HFFc6 (cell line): ENCODE data around the gene NOX5. TPM values are rescaled to one million over a fixed set of nuclear protein-coding genes. Genes with fewer than 3 reads are reported as not detected.
A peak's percentile ranks its signal among the peaks of the same experiment; 100 is the strongest.

Source experiments
- DNase-seq: peaks from one replicate; pipeline ENCODE4 v3.0.0-alpha.2; 2018
- H3K27ac Mint-ChIP-seq: 2 replicates; pipeline ENCODE4 v1.8.0; 2020; ENCODE audit warnings: mild to moderate bottlenecking, mixed read lengths
- H3K27me3 Mint-ChIP-seq: 2 replicates; pipeline ENCODE4 v1.8.0; 2021; ENCODE audit warnings: mild to moderate bottlenecking, moderate library complexity, mixed read lengths; ENCODE audit not compliant: insufficient read depth
- H3K36me3 Mint-ChIP-seq: 2 replicates; pipeline ENCODE4 v1.8.0; 2021; ENCODE audit warnings: low read depth, mixed read lengths
- H3K4me1 Mint-ChIP-seq: 2 replicates; pipeline ENCODE4 v1.8.0; 2020; ENCODE audit warnings: low read depth, mixed read lengths
- H3K4me3 Mint-ChIP-seq: 2 replicates; pipeline ENCODE4 v1.8.0; 2020; ENCODE audit warnings: mild to moderate bottlenecking, moderate library complexity, mixed read lengths
- H3K9me3 Mint-ChIP-seq: 2 replicates; pipeline ENCODE4 v1.8.0; 2020; ENCODE audit warnings: mild to moderate bottlenecking, mixed read lengths
- total RNA-seq, 6 experiments: library from RNA; stranded (reverse); fragmentation: NEBNext Ultra II Directional; extraction: Animal tissue kit (Norgen Biotek cat#: 25700); gene quantifications; 2 replicates in 1 of 6; 3 replicates in 5 of 6; pipeline ENCODE4 v1.2.3, GENCODE V29; 2021
- TF ChIP-seq, protein P1 (sequence below): fragments of 200-600 bp; sonication (generic); IDR thresholded peaks from 2 replicates; pipeline ENCODE4 v1.5.0; 2021; ENCODE audit warnings: antibody characterized with exemption, mild to moderate bottlenecking

NOX5 gene
- total RNA-seq, 6 experiments from 2014 or later: 0.19 to 0.77 (median 0.64) TPM

DNA sequence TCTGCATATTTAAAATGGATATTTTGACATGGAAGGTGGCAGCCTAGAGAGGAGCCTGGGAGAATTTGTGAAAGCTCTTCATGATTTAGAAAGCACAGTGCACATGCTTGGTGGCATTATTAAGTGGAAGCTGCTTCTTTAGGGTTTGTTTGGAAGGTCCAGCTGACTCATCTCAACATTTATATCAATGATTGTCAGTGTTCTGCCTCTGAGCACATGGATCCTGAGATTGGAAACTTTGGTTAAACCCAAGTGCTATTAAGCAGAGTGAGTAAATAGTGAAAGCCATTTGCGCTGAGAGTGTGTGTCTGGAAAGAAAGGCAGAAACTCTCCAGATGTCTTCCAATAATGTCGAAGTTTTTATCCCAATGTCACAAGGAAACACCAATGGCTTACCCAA is 7.4 kb downstream of the NOX5 start:
- H3K27ac Mint-ChIP-seq: no peak overlapping the region
- H3K4me3 Mint-ChIP-seq: no peak overlapping the region
- DNase-seq: no peak
- H3K27me3 Mint-ChIP-seq: no peaks in the 10 kb centered on the region; the same call in 1 of the 2 replicates
- H3K36me3 Mint-ChIP-seq: no peaks in the 10 kb centered on the region
- TF ChIP-seq, protein P1, sequence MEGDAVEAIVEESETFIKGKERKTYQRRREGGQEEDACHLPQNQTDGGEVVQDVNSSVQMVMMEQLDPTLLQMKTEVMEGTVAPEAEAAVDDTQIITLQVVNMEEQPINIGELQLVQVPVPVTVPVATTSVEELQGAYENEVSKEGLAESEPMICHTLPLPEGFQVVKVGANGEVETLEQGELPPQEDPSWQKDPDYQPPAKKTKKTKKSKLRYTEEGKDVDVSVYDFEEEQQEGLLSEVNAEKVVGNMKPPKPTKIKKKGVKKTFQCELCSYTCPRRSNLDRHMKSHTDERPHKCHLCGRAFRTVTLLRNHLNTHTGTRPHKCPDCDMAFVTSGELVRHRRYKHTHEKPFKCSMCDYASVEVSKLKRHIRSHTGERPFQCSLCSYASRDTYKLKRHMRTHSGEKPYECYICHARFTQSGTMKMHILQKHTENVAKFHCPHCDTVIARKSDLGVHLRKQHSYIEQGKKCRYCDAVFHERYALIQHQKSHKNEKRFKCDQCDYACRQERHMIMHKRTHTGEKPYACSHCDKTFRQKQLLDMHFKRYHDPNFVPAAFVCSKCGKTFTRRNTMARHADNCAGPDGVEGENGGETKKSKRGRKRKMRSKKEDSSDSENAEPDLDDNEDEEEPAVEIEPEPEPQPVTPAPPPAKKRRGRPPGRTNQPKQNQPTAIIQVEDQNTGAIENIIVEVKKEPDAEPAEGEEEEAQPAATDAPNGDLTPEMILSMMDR: no peak
- H3K4me1 Mint-ChIP-seq: peaks cover 39% of the 10 kb centered on the region
- H3K9me3 Mint-ChIP-seq: no peaks in the 10 kb centered on the region

DNA sequence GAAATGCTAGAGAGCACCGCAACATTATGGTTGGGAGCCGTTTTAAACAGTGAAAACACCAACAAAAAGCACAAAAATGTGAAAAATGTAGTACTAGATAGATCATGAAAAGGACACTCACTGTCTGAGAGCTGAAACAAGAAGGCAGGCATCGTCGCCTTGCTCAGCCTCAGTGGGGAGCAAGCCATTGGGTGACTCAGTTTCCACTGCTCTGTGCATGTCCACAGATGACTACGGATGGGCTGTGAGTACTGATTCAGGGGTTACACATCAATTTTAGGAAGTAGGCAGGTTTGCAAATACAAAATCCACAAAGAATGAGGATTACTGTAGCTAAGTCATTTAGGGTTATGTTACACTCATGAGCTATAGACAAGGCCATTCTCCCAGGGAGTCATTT is 10.8 kb downstream of the NOX5 start:
- DNase-seq: no peak
- Mint-ChIP-seq H3K27me3 (no peaks in the 10 kb centered on the region), H3K4me1 (peaks cover 43% of the 10 kb centered on the region), H3K4me3 (peak overlapping the region; percentile 7; the same call in 1 of the 2 replicates), H3K36me3 (no peaks in the 10 kb centered on the region), H3K27ac (peak overlapping the region; percentile 66), H3K9me3 (no peaks in the 10 kb centered on the region)
- TF ChIP-seq, protein P1: no peak

DNA sequence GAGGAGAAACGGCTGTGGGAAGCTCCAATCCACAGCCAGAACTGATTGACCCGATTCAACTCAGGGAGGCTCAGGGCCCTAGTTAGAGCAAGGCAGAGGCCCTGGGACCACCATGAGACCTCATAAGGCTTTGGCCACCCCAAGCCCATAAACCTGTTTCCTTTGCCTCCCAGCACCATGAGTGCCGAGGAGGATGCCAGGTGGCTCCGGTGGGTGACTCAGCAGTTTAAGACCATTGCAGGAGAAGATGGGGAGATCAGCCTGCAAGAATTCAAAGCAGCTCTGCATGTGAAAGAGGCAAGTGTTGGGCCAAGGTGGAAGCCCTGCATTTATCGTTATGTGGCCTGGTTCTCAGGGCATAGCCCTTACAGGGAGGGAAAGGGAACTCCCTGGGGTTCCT is 11.9 kb downstream of the NOX5 start:
- TF ChIP-seq, protein P1: no peak
- no peak overlapping the region for H3K4me3 Mint-ChIP-seq
- H3K36me3 Mint-ChIP-seq: no peaks in the 10 kb centered on the region
- H3K27me3 Mint-ChIP-seq: no peaks in the 10 kb centered on the region; the same call in 1 of the 2 replicates
- no peak for DNase-seq
- H3K4me1 Mint-ChIP-seq: peaks cover 43% of the 10 kb centered on the region
- no peaks in the 10 kb centered on the region for H3K9me3 Mint-ChIP-seq
- peak overlapping the region; percentile 66 for H3K27ac Mint-ChIP-seq

DNA sequence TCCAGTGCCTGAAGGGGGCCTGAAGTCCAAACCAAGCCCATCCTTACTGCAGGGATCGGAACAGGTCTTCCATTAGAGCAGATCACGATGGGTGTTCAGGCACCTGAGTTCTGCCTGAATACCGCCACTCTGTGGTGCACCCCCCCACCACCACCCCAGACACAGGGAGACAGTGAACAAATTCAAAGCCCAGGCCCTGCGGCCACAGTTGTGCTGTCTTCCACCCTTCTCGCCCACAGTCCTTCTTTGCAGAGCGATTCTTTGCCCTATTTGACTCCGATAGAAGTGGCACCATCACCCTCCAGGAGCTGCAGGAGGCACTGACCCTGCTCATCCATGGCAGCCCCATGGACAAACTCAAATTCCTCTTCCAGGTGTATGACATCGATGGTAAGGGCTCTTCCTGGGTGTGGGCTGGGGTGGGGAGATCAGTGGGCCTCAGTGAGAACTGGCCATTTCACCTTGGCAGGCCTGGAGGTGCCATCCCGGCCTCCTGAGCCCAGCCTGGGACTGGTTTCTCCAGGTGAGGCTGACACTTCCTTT is 13.6 kb downstream of the NOX5 start:
- TF ChIP-seq, protein P1: no peak
- no peak for DNase-seq
- peaks cover 27% of the 10 kb centered on the region for H3K4me1 Mint-ChIP-seq
- no peaks in the 10 kb centered on the region for H3K36me3 Mint-ChIP-seq
- H3K9me3 Mint-ChIP-seq: no peaks in the 10 kb centered on the region
- H3K27ac Mint-ChIP-seq: no peak overlapping the region
- H3K27me3 Mint-ChIP-seq: no peaks in the 10 kb centered on the region; the same call in 1 of the 2 replicates
- no peak overlapping the region for H3K4me3 Mint-ChIP-seq

DNA sequence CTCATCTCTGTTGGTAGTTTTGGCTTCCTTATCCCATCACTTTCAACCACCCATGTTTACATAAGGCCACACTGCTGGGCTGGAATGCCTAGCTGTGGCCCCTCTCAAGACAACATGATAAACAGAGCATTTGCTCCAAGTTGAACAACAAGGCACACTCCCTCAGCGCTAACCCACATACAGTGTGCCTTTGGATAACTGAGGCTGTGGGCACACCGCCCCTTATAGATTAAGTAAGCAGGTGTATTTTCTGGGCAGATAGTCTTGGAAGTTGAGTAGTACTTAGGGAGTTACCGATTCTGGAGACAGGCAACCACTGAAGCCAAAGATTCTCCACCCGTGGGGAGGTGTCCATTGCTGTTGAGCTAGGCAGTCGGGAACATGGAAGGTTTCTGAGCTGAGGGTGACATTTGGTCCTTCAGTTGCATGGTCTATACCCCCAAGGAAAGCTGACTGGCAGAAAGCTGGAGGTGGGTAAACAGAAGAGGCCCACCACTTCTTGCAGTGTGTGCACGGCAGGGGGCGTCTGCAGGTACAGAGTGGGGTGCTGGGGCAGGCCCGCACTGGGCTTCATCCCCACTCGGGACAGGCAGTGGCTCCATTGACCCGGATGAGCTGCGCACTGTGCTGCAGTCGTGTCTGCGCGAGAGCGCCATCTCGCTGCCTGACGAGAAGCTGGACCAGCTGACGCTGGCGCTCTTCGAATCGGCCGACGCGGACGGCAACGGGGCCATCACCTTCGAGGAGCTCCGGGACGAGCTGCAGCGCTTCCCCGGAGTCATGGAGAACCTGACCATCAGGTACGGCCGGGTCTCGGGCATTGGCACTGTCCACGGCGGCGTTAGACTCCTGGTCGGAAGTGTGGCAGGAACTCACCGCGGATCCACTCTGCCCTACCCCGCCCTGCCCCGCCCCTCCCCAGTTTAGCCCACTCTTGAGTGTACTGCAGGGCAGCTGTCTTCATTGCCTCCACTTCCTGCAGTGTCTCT is 16.8 kb downstream of the NOX5 start:
- Mint-ChIP-seq H3K36me3 (no peaks in the 10 kb centered on the region), H3K4me1 (peaks cover 38% of the 10 kb centered on the region), H3K9me3 (no peaks in the 10 kb centered on the region), H3K27me3 (no peaks in the 10 kb centered on the region; the same call in 1 of the 2 replicates), H3K4me3 (no peak overlapping the region), H3K27ac (no peak overlapping the region)
- DNase-seq: no peak
- TF ChIP-seq, protein P1: peak; percentile 49; the same call in 1 of the 2 replicates
